NCI-H2196 (cell line): Measurements from ENCODE around the gene INSRR.
A peak's percentile ranks its signal among the peaks of the same experiment; 100 is the strongest.

Source experiments
- DNase-seq: peaks from one replicate; lab custom pipeline; 2025; ENCODE audit not compliant: unreplicated experiment; lab: John Stamatoyannopoulos, UW

Gene INSRR

GRCh38 chr1:156875341-156875615 lies 16.4 kb upstream of the INSRR start:
- DNase-seq = no peak

- DNase-seq = no peak
Observed at GRCh38 chr1:156874572-156875340, 15.8 kb upstream of the INSRR start.

GRCh38 chr1:156874142-156874541 lies 15.2 kb upstream of the INSRR start:
- DNase-seq = no peak

GRCh38 chr1:156873659-156874058 lies 14.7 kb upstream of the INSRR start:
- DNase-seq = no peak

GRCh38 chr1:156869455-156869854 lies 10.5 kb upstream of the INSRR start:
- no peak for DNase-seq

- no peak for DNase-seq
Observed at GRCh38 chr1:156868341-156868740, 9.4 kb upstream of the INSRR start.

- no peak for DNase-seq
Observed at GRCh38 chr1:156866249-156866909, 7.5 kb upstream of the INSRR start.

- DNase-seq = no peak
Observed at GRCh38 chr1:156865865-156866248, 6.9 kb upstream of the INSRR start.

GRCh38 chr1:156865258-156865657 lies 6.3 kb upstream of the INSRR start:
- DNase-seq = no peak

- no peak for DNase-seq
Observed at GRCh38 chr1:156864796-156865195, 5.9 kb upstream of the INSRR start.

GRCh38 chr1:156863631-156864030 lies 4.7 kb upstream of the INSRR start:
- DNase-seq = no peak

- no peak for DNase-seq
Observed at GRCh38 chr1:156862997-156863599, 4.2 kb upstream of the INSRR start.

GRCh38 chr1:156862584-156862983 lies 3.7 kb upstream of the INSRR start:
- DNase-seq = no peak

- peak; percentile 83 for DNase-seq
Observed at GRCh38 chr1:156860628-156861423, 1.9 kb upstream of the INSRR start, which contains the start of gene NTRK1. NTRK1 (plus strand) TSS chr1:156860865; CDS start chr1:156860935, 70 bp downstream.

GRCh38 chr1:156860113-156860627 lies 1.3 kb upstream of the INSRR start:
- DNase-seq = peak; percentile 75

GRCh38 chr1:156859523-156860112 lies 701 bp upstream of the INSRR start:
- no peak for DNase-seq

GRCh38 chr1:156858555-156858956 lies 361 bp downstream of the INSRR start:
- no peak for DNase-seq

GRCh38 chr1:156857532-156857931 lies 1.4 kb downstream of the INSRR start:
- no peak for DNase-seq

GRCh38 chr1:156856282-156856785 lies 2.6 kb downstream of the INSRR start:
- DNase-seq = no peak

- DNase-seq = no peak
Observed at GRCh38 chr1:156854634-156855033, 4.3 kb downstream of the INSRR start.

GRCh38 chr1:156853761-156854160 lies 5.2 kb downstream of the INSRR start:
- no peak for DNase-seq
